Measurements from ENCODE around the gene PROK1.
"Not testable (repeated sequence)": the region's sequence is repeated elsewhere in the genome, so short reads cannot be mapped to it uniquely, and the experiment has no call there.

DNA sequence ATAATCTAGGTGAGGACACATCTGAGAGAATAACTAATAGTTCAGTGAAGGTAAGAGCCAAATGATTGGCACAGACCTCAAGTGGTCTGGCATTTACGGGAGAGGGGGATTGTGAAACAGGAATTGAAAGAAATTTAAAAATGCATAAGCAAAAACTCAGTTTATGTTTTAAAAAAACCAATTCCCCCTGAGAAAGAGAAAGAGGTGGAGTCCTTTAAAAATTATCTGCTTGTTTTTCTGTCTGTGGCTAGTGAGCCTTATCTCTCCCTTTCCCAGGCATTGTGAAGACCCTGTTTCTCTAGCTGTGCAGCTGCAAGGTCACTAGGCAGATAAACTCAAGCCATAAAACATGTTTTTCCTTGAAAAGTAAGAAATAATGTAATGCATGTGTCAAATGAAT lies 37.9 kb upstream of the PROK1 start:
- TF ChIP-seq GATA3 (IDR thresholded peaks at IDR 0.05; ENCODE audit: borderline replicate concordance); ESRRA (IDR thresholded peaks at IDR 0.05; ENCODE audit: borderline replicate concordance, low read length); EP300 (IDR thresholded peaks at IDR 0.05); PHF8 (IDR thresholded peaks at IDR 0.05; ENCODE audit: borderline replicate concordance, low read depth); POLR2A (IDR thresholded peaks at IDR 0.05; ENCODE audit: low read length); BHLHE40 (IDR thresholded peaks at IDR 0.05; ENCODE audit: low read depth, low read length); RNF2 (IDR thresholded peaks at IDR 0.05; ENCODE audit: borderline replicate concordance, low read depth): not testable (repeated sequence)
- TF ChIP-seq, protein P1, sequence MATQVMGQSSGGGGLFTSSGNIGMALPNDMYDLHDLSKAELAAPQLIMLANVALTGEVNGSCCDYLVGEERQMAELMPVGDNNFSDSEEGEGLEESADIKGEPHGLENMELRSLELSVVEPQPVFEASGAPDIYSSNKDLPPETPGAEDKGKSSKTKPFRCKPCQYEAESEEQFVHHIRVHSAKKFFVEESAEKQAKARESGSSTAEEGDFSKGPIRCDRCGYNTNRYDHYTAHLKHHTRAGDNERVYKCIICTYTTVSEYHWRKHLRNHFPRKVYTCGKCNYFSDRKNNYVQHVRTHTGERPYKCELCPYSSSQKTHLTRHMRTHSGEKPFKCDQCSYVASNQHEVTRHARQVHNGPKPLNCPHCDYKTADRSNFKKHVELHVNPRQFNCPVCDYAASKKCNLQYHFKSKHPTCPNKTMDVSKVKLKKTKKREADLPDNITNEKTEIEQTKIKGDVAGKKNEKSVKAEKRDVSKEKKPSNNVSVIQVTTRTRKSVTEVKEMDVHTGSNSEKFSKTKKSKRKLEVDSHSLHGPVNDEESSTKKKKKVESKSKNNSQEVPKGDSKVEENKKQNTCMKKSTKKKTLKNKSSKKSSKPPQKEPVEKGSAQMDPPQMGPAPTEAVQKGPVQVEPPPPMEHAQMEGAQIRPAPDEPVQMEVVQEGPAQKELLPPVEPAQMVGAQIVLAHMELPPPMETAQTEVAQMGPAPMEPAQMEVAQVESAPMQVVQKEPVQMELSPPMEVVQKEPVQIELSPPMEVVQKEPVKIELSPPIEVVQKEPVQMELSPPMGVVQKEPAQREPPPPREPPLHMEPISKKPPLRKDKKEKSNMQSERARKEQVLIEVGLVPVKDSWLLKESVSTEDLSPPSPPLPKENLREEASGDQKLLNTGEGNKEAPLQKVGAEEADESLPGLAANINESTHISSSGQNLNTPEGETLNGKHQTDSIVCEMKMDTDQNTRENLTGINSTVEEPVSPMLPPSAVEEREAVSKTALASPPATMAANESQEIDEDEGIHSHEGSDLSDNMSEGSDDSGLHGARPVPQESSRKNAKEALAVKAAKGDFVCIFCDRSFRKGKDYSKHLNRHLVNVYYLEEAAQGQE (IDR thresholded peaks at IDR 0.05), result not testable (repeated sequence)
- TF ChIP-seq, protein P2, sequence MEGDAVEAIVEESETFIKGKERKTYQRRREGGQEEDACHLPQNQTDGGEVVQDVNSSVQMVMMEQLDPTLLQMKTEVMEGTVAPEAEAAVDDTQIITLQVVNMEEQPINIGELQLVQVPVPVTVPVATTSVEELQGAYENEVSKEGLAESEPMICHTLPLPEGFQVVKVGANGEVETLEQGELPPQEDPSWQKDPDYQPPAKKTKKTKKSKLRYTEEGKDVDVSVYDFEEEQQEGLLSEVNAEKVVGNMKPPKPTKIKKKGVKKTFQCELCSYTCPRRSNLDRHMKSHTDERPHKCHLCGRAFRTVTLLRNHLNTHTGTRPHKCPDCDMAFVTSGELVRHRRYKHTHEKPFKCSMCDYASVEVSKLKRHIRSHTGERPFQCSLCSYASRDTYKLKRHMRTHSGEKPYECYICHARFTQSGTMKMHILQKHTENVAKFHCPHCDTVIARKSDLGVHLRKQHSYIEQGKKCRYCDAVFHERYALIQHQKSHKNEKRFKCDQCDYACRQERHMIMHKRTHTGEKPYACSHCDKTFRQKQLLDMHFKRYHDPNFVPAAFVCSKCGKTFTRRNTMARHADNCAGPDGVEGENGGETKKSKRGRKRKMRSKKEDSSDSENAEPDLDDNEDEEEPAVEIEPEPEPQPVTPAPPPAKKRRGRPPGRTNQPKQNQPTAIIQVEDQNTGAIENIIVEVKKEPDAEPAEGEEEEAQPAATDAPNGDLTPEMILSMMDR (IDR thresholded peaks at IDR 0.05), result not testable (repeated sequence)
